ENCODE measurements around the gene NOD2.
A peak's percentile ranks its signal among the peaks of the same experiment; 100 is the strongest.

The NOD2 gene

GRCh38 chr16:50692999-50693781 lies at the start of gene NOD2:
TSS of gene NOD2 (plus strand) at chr16:50693606. CDS start at chr16:50699496, 5,890 bp downstream.
- DNase-seq (ENCODE audit: low spot score) = no peak

GRCh38 chr16:50644245-50644644 lies 49.2 kb upstream of the NOD2 start:
- DNase-seq (ENCODE audit: low spot score) = no peak

GRCh38 chr16:50644729-50645128 lies 48.7 kb upstream of the NOD2 start:
- no peak for DNase-seq (ENCODE audit: low spot score)

GRCh38 chr16:50645563-50646220 lies 47.7 kb upstream of the NOD2 start:
- no peak for DNase-seq (ENCODE audit: low spot score)

- no peak for DNase-seq (ENCODE audit: low spot score)
Observed at GRCh38 chr16:50646345-50646744, 47.1 kb upstream of the NOD2 start.

GRCh38 chr16:50651835-50652438 lies 41.5 kb upstream of the NOD2 start:
- no peak for DNase-seq (ENCODE audit: low spot score)

GRCh38 chr16:50652836-50653425 lies 40.5 kb upstream of the NOD2 start:
- no peak for DNase-seq (ENCODE audit: low spot score)

- DNase-seq (ENCODE audit: low spot score) = no peak
Observed at GRCh38 chr16:50653633-50654519, 39.5 kb upstream of the NOD2 start.

- no peak for DNase-seq (ENCODE audit: low spot score)
Observed at GRCh38 chr16:50655558-50656055, 37.8 kb upstream of the NOD2 start.

- DNase-seq (ENCODE audit: low spot score) = no peak
Observed at GRCh38 chr16:50657241-50657640, 36.2 kb upstream of the NOD2 start.

- DNase-seq (ENCODE audit: low spot score) = no peak
Observed at GRCh38 chr16:50659806-50660205, 33.6 kb upstream of the NOD2 start.

GRCh38 chr16:50662306-50662940 lies 31.0 kb upstream of the NOD2 start:
- no peak for DNase-seq (ENCODE audit: low spot score)

- no peak for DNase-seq (ENCODE audit: low spot score)
Observed at GRCh38 chr16:50664270-50664669, 29.1 kb upstream of the NOD2 start.

- peak; percentile 79 for DNase-seq (ENCODE audit: low spot score)
Observed at GRCh38 chr16:50665128-50665878, 28.1 kb upstream of the NOD2 start.

- no peak for DNase-seq (ENCODE audit: low spot score)
Observed at GRCh38 chr16:50666658-50667496, 26.5 kb upstream of the NOD2 start.

GRCh38 chr16:50667497-50668367 lies 25.7 kb upstream of the NOD2 start:
- no peak for DNase-seq (ENCODE audit: low spot score)

- DNase-seq (ENCODE audit: low spot score) = no peak
Observed at GRCh38 chr16:50668368-50669008, 24.9 kb upstream of the NOD2 start.

GRCh38 chr16:50669741-50670140 lies 23.7 kb upstream of the NOD2 start:
- DNase-seq (ENCODE audit: low spot score) = no peak

All from hematopoietic multipotent progenitor cell treated with erythropoietin and hydrocortisone succinate and interleukin-3 and kit ligand, for 15 days (in vitro differentiated cells).